Stimulated activated naive CD4-positive, alpha-beta T cell treated with Interleukin-2 at 50 U/mL for 16 hours (primary cell): ENCODE measurements around the gene MYL10.
"Not testable (repeated sequence)": the region's sequence is repeated elsewhere in the genome, so short reads cannot be mapped to it uniquely, and the experiment has no call there.

Source experiments
- DNase-seq: peaks from one replicate; lab custom pipeline; 2025; lab: John Stamatoyannopoulos, UW

Gene MYL10

GRCh38 chr7:101651112-101651511 lies 22.0 kb upstream of the MYL10 start:
- no peak for DNase-seq

GRCh38 chr7:101650579-101651081 lies 21.5 kb upstream of the MYL10 start:
- no peak for DNase-seq

GRCh38 chr7:101647876-101648275 lies 18.8 kb upstream of the MYL10 start:
- not testable (repeated sequence) for DNase-seq

- no peak for DNase-seq
Measured at GRCh38 chr7:101645951-101646350, 16.9 kb upstream of the MYL10 start.

GRCh38 chr7:101644879-101645278 lies 15.8 kb upstream of the MYL10 start:
- DNase-seq: no peak

GRCh38 chr7:101639127-101639526 lies 10.0 kb upstream of the MYL10 start:
- DNase-seq: not testable (repeated sequence)

- no peak for DNase-seq
Measured at GRCh38 chr7:101636822-101637623, 7.9 kb upstream of the MYL10 start.

- no peak for DNase-seq
Measured at GRCh38 chr7:101635484-101635883, 6.4 kb upstream of the MYL10 start.

- DNase-seq: no peak
Measured at GRCh38 chr7:101634196-101634717, 5.2 kb upstream of the MYL10 start.

GRCh38 chr7:101633511-101633910 lies 4.4 kb upstream of the MYL10 start:
- DNase-seq: no peak

- no peak for DNase-seq
Measured at GRCh38 chr7:101632641-101633040, 3.5 kb upstream of the MYL10 start.

GRCh38 chr7:101631224-101631714 lies 2.2 kb upstream of the MYL10 start:
- no peak for DNase-seq

- no peak for DNase-seq
Measured at GRCh38 chr7:101630591-101630990, 1.5 kb upstream of the MYL10 start.

- no peak for DNase-seq
Measured at GRCh38 chr7:101628522-101628921, 574 bp downstream of the MYL10 start.

GRCh38 chr7:101626758-101627157 lies 2.3 kb downstream of the MYL10 start:
- no peak for DNase-seq

GRCh38 chr7:101626069-101626671 lies 2.9 kb downstream of the MYL10 start:
- DNase-seq: no peak

GRCh38 chr7:101625031-101625791 lies 3.9 kb downstream of the MYL10 start:
- no peak for DNase-seq

- DNase-seq: no peak
Measured at GRCh38 chr7:101624246-101625001, 4.7 kb downstream of the MYL10 start.

GRCh38 chr7:101622609-101623173 lies 6.4 kb downstream of the MYL10 start:
- no peak for DNase-seq

- no peak for DNase-seq
Measured at GRCh38 chr7:101620991-101621390, 8.1 kb downstream of the MYL10 start.

- DNase-seq: no peak
Measured at GRCh38 chr7:101620395-101620794, 8.7 kb downstream of the MYL10 start.
